GM21447 (cell line): ENCODE data around the gene OTOP1.
"Not testable (repeated sequence)": the region's sequence is repeated elsewhere in the genome, so short reads cannot be mapped to it uniquely, and the experiment has no call there.

Experiments used
- ATAC-seq: cut with Tn5 transposase; IDR thresholded peaks from one replicate; pipeline ENCODE4 v1.9.1; 2021; ENCODE audit not compliant: unreplicated experiment

The OTOP1 gene

DNA sequence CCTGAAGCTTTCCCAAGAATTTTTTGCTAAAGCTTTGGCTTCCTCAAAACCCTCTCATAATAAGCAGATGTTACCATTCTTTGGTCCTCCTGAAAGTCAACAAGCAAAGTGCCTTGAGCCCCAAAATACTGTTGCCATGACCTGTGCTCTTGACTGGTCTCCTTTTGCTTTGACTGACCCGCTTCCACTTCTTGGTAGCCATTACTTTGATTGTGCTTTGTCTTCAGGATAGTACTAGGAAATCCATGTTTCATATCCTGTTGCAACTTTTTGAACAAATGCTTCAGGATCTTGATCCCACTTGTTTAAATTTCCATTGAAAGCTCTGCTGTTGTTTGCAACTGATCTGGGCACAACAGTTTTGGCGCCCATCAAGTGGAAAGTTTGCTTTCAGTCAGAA lies 6.9 kb upstream of the OTOP1 start:
- no peak for ATAC-seq

DNA sequence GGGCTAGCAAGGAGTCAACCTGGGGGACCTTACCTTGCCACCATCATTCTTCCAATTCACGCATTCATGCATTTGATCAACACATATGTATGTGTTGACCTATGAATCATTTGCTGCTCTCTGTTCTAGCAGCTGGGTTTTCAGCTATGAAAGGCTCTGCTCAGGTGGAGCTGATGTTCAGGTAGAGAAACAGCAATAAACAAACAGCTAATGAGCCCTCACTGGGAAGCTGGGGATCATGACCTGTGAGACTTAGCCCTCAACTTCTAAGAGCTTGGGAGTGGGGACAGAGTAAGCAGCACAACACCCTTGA lies 1.6 kb upstream of the OTOP1 start:
- no peak for ATAC-seq

DNA sequence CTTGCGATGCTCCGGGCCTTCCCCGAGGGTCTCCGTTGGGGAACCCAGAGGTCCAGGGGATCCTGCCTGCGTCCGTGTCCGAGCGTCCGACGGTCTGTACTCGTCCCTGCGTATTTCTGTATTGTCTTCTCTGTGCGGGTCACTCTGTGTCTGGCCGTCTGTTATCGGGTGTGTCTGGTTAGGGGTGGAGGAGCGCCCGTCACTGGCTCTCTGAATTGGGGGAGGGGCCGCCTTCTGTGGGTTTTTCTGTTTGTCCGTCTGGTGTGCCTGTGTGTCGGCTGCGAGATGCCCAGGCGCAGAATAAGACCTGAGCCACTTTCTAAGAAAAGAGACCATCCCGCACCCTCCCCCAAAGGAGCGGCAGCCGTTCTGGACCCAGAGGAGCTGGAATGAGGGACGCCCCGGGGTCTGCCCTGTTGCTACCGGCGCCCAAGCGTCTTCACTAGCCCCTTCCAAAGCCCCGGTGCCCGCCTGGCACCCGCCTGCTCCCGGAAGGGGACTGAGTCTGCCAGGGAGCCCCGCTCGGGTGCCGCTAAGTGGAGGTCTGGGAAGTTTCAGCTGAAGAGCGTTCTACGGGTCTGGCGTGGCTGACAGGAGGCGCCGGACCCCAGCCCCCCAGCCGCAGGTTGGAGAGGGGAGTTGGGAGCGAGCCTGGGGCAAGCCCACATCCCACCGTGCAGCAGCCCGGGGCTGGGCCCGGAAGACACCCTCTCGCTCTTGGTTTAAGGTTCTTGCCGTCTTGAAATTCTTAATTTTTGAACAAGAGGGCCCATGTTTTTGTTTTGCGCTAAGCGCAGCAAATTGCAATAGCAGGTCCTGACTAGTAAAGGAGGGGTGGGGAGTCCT lies 1.0 kb upstream of the OTOP1 start:
- ATAC-seq, result no peak

GRCh38 chr4:4225915-4226605 lies 669 bp downstream of the OTOP1 start:
- no peak for ATAC-seq

- ATAC-seq, result no peak
Observed at GRCh38 chr4:4217113-4217512, 9.6 kb downstream of the OTOP1 start.

DNA sequence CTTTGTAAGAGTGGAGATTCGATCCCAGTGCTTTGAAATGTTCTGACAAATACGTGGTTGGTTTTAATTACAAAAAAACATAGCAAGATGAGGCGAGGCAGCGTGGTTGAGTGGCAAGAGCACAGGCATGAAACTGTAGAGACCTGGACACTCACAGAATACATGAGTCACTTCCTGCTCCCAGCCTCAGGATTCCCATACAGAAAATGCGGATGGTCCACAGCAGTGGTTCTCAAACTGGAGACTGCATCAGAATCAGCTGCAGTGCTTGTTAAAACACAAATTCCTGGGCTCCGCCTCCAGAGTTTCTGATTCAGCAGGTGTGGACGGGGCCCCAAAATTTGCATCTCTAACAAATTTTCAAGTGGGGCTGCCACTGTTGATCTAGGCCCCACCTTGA lies 10.1 kb downstream of the OTOP1 start:
- no peak for ATAC-seq

- not testable (repeated sequence) for ATAC-seq
Observed at GRCh38 chr4:4213674-4214073, 13.1 kb downstream of the OTOP1 start.

DNA sequence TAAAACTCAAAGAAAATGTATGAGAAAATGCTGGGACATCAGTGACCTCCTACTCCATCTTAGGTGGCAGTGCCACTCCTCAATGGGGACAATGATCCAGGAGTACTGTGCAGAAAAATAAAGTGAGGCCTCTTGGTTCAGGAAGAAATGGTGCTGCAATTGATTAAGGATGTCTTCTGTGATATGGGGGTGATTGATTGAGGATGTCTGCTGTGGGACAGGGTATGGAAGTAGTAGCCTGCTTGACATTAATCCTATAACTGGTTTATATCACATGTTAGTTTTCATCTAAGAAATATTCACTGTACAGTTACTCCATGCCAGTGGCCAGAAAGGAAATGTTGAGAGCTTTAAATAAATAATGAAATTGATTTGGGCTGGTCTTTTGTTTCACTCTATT lies 20.5 kb downstream of the OTOP1 start:
- ATAC-seq, result no peak

DNA sequence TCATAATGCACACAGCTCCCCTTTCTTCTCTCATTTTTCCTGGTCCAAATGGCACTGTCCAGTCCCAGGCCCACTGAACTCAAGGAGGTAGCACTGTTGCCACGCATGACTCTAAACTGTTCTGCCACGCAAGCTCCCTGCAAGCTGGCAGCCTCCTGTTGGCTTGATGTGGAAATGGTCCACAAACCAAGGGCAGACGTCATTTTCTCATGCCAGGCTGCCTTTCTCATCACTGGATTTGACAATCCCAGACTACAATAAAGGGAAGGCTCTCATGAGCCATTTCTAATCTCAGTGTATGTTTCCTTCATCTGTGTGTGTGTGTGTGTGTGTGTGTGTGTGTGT lies 22.4 kb downstream of the OTOP1 start:
- no peak for ATAC-seq

DNA sequence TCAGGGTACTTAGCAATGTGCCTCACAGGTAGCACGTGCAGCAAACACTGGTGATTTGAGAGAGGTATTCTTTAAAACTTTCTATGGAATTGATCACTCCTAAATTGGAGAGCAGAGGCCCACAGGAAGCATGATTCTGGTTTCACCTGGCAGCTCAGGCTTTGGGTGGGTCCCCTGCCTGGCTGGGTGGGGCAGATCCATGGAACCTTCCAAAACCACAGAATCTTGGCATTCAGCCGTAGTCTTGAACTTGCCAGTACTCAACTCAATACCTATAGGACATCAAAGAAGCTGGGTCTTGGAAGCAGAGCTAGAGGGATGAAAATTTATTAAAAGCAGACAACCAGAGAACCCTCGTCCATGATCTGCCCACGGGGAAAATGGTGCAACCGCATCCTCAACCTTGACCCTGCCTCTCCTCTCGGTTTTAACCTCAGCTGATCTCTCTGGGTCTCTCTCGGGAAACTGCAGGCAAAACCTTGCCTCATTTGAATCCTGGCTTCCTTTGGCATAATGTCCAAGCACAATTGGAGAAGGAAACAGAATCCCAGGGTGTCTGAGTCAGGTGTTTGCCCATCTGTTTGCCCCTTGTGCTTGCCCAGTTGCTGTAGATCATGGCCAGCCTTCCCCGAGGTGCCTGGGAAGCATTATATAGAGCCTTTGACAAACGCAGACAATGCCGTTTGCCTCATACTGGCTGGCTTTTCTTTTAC lies 22.9 kb downstream of the OTOP1 start:
- no peak for ATAC-seq

DNA sequence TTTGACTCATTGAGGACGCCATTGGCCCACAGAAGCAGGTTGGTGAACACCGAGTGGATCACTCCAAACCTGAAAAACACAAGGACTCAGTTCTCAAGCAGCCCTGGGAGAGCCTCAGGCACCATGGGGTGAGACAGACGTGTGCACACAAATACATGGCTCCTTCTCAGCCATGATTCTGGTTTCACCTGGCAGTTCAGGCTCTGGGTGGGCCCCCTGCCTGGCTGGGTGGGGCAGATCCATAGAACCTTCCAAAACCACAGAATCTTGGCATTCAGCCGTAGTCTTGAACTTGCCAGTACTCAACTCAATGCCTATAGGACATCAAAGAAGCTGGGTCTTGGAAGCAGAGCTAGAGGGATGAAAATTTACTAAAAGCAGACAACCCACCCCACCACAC lies 24.2 kb downstream of the OTOP1 start:
- ATAC-seq, result no peak

- no peak for ATAC-seq
Observed at GRCh38 chr4:4200624-4201023, 26.1 kb downstream of the OTOP1 start.

GRCh38 chr4:4195354-4195753 lies 31.4 kb downstream of the OTOP1 start:
- no peak for ATAC-seq

GRCh38 chr4:4188557-4188956 lies 38.2 kb downstream of the OTOP1 start:
- ATAC-seq, result not testable (repeated sequence)

GRCh38 chr4:4185528-4185927 lies 41.2 kb downstream of the OTOP1 start:
- no peak for ATAC-seq

- no peak for ATAC-seq
Observed at GRCh38 chr4:4182835-4183568, 43.7 kb downstream of the OTOP1 start.

DNA sequence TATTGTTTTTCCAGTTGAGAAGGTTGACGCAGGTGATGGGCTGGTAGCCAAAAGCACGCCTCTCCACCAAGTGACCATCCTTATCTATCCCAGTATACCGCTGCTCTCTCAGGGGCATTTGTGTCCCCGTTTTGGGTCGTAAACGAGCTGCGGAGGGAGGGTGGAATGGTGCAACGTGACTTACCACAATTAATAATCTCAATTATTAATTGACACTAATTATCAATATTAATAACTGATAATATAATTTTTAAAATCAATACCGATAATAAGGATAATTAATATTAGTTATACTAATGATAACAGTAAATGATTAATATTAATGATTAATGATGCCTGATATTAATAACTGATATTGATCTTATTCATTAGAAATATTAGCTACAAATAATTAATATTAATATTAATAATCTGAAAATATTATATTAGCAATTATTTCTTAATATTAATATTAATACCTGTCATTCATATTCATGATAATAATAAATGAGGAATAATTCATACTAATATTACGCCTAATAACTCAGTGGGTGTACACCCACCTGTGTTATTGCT lies 56.1 kb downstream of the OTOP1 start:
- ATAC-seq, result no peak

GRCh38 chr4:4167981-4168780 lies 58.5 kb downstream of the OTOP1 start:
- not testable (repeated sequence) for ATAC-seq

- not testable (repeated sequence) for ATAC-seq
Observed at GRCh38 chr4:4166986-4167385, 59.7 kb downstream of the OTOP1 start.

DNA sequence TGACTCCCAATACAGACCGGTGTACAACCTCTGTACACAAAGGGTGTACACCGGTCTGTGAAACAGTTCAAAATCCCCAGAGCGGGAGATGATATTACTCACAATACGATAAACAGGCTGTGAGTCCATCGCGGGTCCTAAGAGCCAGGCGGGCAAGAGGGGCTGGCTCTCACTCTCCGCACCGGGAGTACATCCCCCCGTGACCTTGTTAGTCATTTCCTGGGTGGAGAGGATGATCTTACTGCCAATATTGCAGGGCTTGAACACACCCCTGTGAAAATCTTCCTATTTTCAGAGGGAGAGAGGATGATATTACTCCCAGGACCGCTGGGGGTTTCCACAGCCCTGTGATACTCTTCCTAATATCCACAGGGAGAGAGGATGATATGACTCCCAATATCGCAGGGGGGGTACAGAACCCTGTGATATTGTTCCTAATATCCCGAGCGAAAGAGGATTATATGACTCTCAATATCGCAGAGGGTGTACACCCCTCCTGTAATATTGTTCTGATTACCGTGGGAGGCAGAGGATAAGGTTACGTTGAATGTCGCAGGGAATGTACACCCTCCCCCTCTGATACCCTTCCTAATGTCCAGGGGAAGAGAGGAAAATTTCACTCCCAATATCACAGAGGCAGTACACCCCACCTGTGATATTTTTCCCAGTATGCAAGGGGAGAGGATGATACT lies 60.9 kb downstream of the OTOP1 start:
- not testable (repeated sequence) for ATAC-seq
